SK-N-SH (cell line): ENCODE results near the gene ASIC3. TPM values are rescaled to one million over a fixed set of nuclear protein-coding genes. Genes with fewer than 3 reads are reported as not detected.

Experiments used
- CTCF ChIA-PET: fragments of 300-600, 350-600 bp; formaldehyde crosslinking; extraction: SDS; loops from one replicate; lab custom pipeline; 2021; lab: Yijun Ruan, JAX
- POLR2A ChIA-PET: fragments of 350-600 bp; sonication (Branson Sonifier 250); formaldehyde crosslinking; extraction: SDS; loops from one replicate; lab custom pipeline; 2020; ENCODE audit warnings: antibody characterized with exemption, inconsistent platforms; lab: Yijun Ruan, JAX
- DNase-seq: peaks from one replicate; pipeline ENCODE4 v3.0.0; 2012
- H2AFZ ChIP-seq: fragments of 200-600 bp; sonication (generic); 2 replicates; pipeline ENCODE4 v1.8.1; 2016; ENCODE audit warnings: antibody characterized with exemption, mild to moderate bottlenecking, low read depth
- H3F3A ChIP-seq: fragments of 200-600 bp; sonication (generic); replicated peaks from 2 replicates; pipeline ENCODE3; 2016; ENCODE audit warnings: antibody characterized with exemption, mild to moderate bottlenecking; ENCODE audit not compliant: insufficient read depth
- H3K27ac ChIP-seq, 2 experiments: fragments of 200-500 bp in 1 of 2; fragments of 200-600 bp in 1 of 2; sonication (Bioruptor generic) in 1 of 2; sonication (generic), shearing (Covaris generic) in 1 of 2; 2 replicates each; pipeline versions ENCODE4 v1.5.1 to v1.6.1; 2014 to 2016; ENCODE audit warnings: low read depth in 2 of 2, inconsistent platforms in 1 of 2, low read length in 1 of 2, mild to moderate bottlenecking in 1 of 2, mixed read lengths in 1 of 2
- H3K27me3 ChIP-seq: fragments of 200-600 bp; sonication (generic), shearing (Covaris generic); 2 replicates; pipeline ENCODE4 v1.6.1; 2016; ENCODE audit warnings: mixed run types; ENCODE audit not compliant: insufficient read depth
- H3K36me3 ChIP-seq, 2 experiments: fragments of 200-500 bp in 1 of 2; fragments of 200-600 bp in 1 of 2; sonication (Bioruptor generic) in 1 of 2; sonication (generic) in 1 of 2; replicated peaks in 1 of 2; 2 replicates each; pipeline versions ENCODE3 to v1.5.1; 2014 to 2016; ENCODE audit warnings: low read length in 1 of 2, mild to moderate bottlenecking in 1 of 2; ENCODE audit not compliant: insufficient read depth in 2 of 2, control insufficient read depth in 1 of 2
- H3K4me1 ChIP-seq, 2 experiments: fragments of 200-500 bp in 1 of 2; fragments of 200-600 bp in 1 of 2; sonication (Bioruptor generic) in 1 of 2; sonication (generic), shearing (Covaris generic) in 1 of 2; 2 replicates each; pipeline versions ENCODE4 v1.5.1 to v1.6.1; 2014 to 2016; ENCODE audit warnings: low read depth in 1 of 2, low read length in 1 of 2, mixed run types in 1 of 2; ENCODE audit not compliant: insufficient read depth in 2 of 2, control insufficient read depth in 1 of 2
- H3K4me2 ChIP-seq: fragments of 200-600 bp; sonication (generic), shearing (Covaris generic); 2 replicates; pipeline ENCODE4 v1.6.1; 2017; ENCODE audit warnings: mixed run types
- H3K4me3 ChIP-seq, 2 experiments: fragments of 200-500 bp in 1 of 2; fragments of 200-600 bp in 1 of 2; sonication (Bioruptor generic) in 1 of 2; sonication (generic), shearing (Covaris generic) in 1 of 2; 2 replicates each; pipeline versions ENCODE4 v1.5.1 to v1.8.1; 2014 to 2016; ENCODE audit warnings: low read depth in 2 of 2, inconsistent platforms in 1 of 2, low read length in 1 of 2, mild to moderate bottlenecking in 1 of 2, mixed read lengths in 1 of 2, moderate library complexity in 1 of 2
- H3K79me2 ChIP-seq: fragments of 200-600 bp; sonication (generic); 2 replicates; pipeline ENCODE4 v1.8.1; 2017; ENCODE audit warnings: mild to moderate bottlenecking; ENCODE audit not compliant: insufficient read depth
- H3K9ac ChIP-seq: fragments of 200-600 bp; sonication (generic); 2 replicates; pipeline ENCODE4 v1.6.1; 2017; ENCODE audit warnings: mixed run types
- H3K9me2 ChIP-seq: fragments of 200-600 bp; sonication (generic); 2 replicates; pipeline ENCODE4 v1.6.1; 2017; ENCODE audit warnings: mixed run types
- H3K9me3 ChIP-seq: fragments of 200-600 bp; sonication (generic); 2 replicates; pipeline ENCODE4 v1.6.1; 2017; ENCODE audit warnings: mixed run types, mild to moderate bottlenecking, moderate library complexity
- H4K20me1 ChIP-seq: fragments of 200-600 bp; sonication (generic); 2 replicates; pipeline ENCODE4 v1.6.1; 2017; ENCODE audit warnings: mild to moderate bottlenecking, mixed run types; ENCODE audit not compliant: insufficient read depth
- EP300 ChIP-seq, 2 experiments: IDR thresholded peaks; 2 replicates each; pipeline versions ENCODE4 v1.4.0 to v1.6.1; 2012; ENCODE audit warnings: borderline replicate concordance in 1 of 2, low read depth in 1 of 2, low read length in 1 of 2
- FOSL2 ChIP-seq: IDR thresholded peaks from 2 replicates; pipeline ENCODE4 v1.4.0; 2012; ENCODE audit warnings: low read depth, mild to moderate bottlenecking, moderate library complexity, borderline replicate concordance
- FOXJ3 ChIP-seq: sonication (generic); formaldehyde crosslinking; IDR thresholded peaks from 2 replicates; pipeline ENCODE4 v1.5.1; 2020; ENCODE audit warnings: mild to moderate bottlenecking, missing genetic modification reagents
- FOXM1 ChIP-seq: IDR thresholded peaks from 2 replicates; pipeline ENCODE4 v1.4.0; 2012; ENCODE audit warnings: low read depth, mild to moderate bottlenecking
- GABPA ChIP-seq: IDR thresholded peaks from 2 replicates; pipeline ENCODE4 v1.4.0; 2012; ENCODE audit warnings: low read depth, mild to moderate bottlenecking
- GATA2 ChIP-seq: sonication (generic); formaldehyde crosslinking; IDR thresholded peaks from 2 replicates; pipeline ENCODE4 v1.5.0; 2020; ENCODE audit warnings: mild to moderate bottlenecking, missing genetic modification reagents
- IRF3 ChIP-seq: fragments of 150-350 bp; IDR thresholded peaks from 2 replicates; pipeline ENCODE4 v1.6.1; 2016; ENCODE audit warnings: mild to moderate bottlenecking, low read depth, low read length
- JUND ChIP-seq: IDR thresholded peaks from 2 replicates; pipeline ENCODE4 v1.4.0; 2012
- MAX ChIP-seq: IDR thresholded peaks from 2 replicates; pipeline ENCODE4 v1.4.0; 2012; ENCODE audit warnings: low read depth
- MEF2A ChIP-seq: IDR thresholded peaks from 2 replicates; pipeline ENCODE4 v1.4.0; 2012; ENCODE audit warnings: low read depth, borderline replicate concordance
- MXI1 ChIP-seq: IDR thresholded peaks from 2 replicates; pipeline ENCODE4 v1.6.1; 2012; ENCODE audit warnings: mild to moderate bottlenecking, low read depth, low read length, improper control_type of control experiment
- NRF1 ChIP-seq: IDR thresholded peaks from 2 replicates; pipeline ENCODE4 v1.6.1; 2012; ENCODE audit warnings: low read depth, mild to moderate bottlenecking, low read length
- RFX5 ChIP-seq: IDR thresholded peaks from 2 replicates; pipeline ENCODE4 v1.6.1; 2012; ENCODE audit warnings: mild to moderate bottlenecking, improper control_type of control experiment, low read length
- SMC3 ChIP-seq: IDR thresholded peaks from 2 replicates; pipeline ENCODE4 v1.6.1; 2012; ENCODE audit warnings: low read depth, low read length, improper control_type of control experiment
- TCF12 ChIP-seq: IDR thresholded peaks from 2 replicates; pipeline ENCODE4 v1.4.0; 2012
- TEAD4 ChIP-seq: IDR thresholded peaks from 2 replicates; pipeline ENCODE4 v1.4.0; 2012; ENCODE audit warnings: mild to moderate bottlenecking, borderline replicate concordance; ENCODE audit not compliant: insufficient read depth
- USF2 ChIP-seq: fragments of 150-350 bp; IDR thresholded peaks from 2 replicates; pipeline ENCODE4 v1.6.1; 2017; ENCODE audit warnings: antibody characterized with exemption, low read length, low read depth, borderline replicate concordance
- ZBTB33 ChIP-seq: IDR thresholded peaks from 2 replicates; pipeline ENCODE4 v1.4.0; 2012; ENCODE audit warnings: low read depth, borderline replicate concordance
- WGBS: methylation state at CpG from one replicate; pipeline ENCODE4 v1.1.6; 2017; ENCODE audit warnings: low lambda C conversion rate; 5-methylcytosine and 5-hydroxymethylcytosine counted together
- polyA plus RNA-seq, 3 experiments: library from polyadenylated mRNA; depleted of rRNA; stranded (reverse); fragments of >200 nt; gene quantifications; 2 replicates each; pipeline ENCODE4 v1.2.3, GENCODE V29; 2012

ASIC3 gene
- polyA plus RNA-seq, 1 of the 3 experiments (the other 2 are of a cell fraction): 4.5 TPM

- DNase-seq: no peak
- H3K9ac ChIP-seq: no peak overlapping the region
- H3K4me2 ChIP-seq: no peak overlapping the region
- peaks cover 52 to 68% of the 10 kb centered on the region in 2 experiments for H3K36me3 ChIP-seq
- H3K4me1 ChIP-seq: peaks cover 14 to 22% of the 10 kb centered on the region in 2 experiments; a peak in 3 of 4 replicates
- CTCF ChIA-PET: interaction anchor here (1.3 to 12.2 kb wide), 3 partner anchors 22 to 47 kb away, joined by 3 to 126 read pairs (median 4); no protein-coding TSS in a partner anchor
- no peak overlapping the region for H3K4me3 ChIP-seq
- TF ChIP-seq JUND: no peak
- no peak for TF ChIP-seq USF2
- TF ChIP-seq MAX: no peak
- TF ChIP-seq FOXJ3 (CRISPR knock-in tag): no peak
- POLR2A ChIA-PET: no interaction called here
- H3K27me3 ChIP-seq: no peaks in the 10 kb centered on the region
- H3F3A ChIP-seq: no peaks in the 10 kb centered on the region
- H3K27ac ChIP-seq: no peak overlapping the region
- H2AFZ ChIP-seq: no peak overlapping the region
- peaks cover 70% of the 10 kb centered on the region for H3K79me2 ChIP-seq
- no peaks in the 10 kb centered on the region for H3K9me3 ChIP-seq
- H4K20me1 ChIP-seq: peaks cover 40% of the 10 kb centered on the region
- no peaks in the 10 kb centered on the region for H3K9me2 ChIP-seq
- WGBS: 92% methylated on average over 6 of the region's 6 CpGs
Measured at GRCh38 chr7:151064993-151065392, 16.7 kb downstream of the ASIC3 start.

GRCh38 chr7:151065516-151065915 is 17.2 kb downstream of the ASIC3 start:
- no peaks in the 10 kb centered on the region for H3K9me2 ChIP-seq
- no peak for DNase-seq
- H3K4me3 ChIP-seq: no peak overlapping the region
- H3K9me3 ChIP-seq: no peaks in the 10 kb centered on the region
- H3K27ac ChIP-seq: no peak overlapping the region
- no peak for TF ChIP-seq RFX5
- no peak for TF ChIP-seq GATA2
- TF ChIP-seq GABPA: no peak
- no peak for TF ChIP-seq SMC3
- no peak for TF ChIP-seq MXI1
- TF ChIP-seq NRF1: no peak
- no peak for TF ChIP-seq FOSL2
- no peak for TF ChIP-seq IRF3
- no peak for TF ChIP-seq TEAD4
- TF ChIP-seq USF2: no peak
- no peak for TF ChIP-seq MEF2A
- TF ChIP-seq TCF12: no peak
- no peak for TF ChIP-seq ZBTB33
- TF ChIP-seq FOXM1: no peak
- no peak for TF ChIP-seq EP300 (IDR thresholded peaks at IDR 0.05; ENCODE audit: borderline replicate concordance in 1 of 2, low read depth in 1 of 2, low read length in 1 of 2)
- H3K79me2 ChIP-seq: peaks cover 65% of the 10 kb centered on the region
- no peaks in the 10 kb centered on the region for H3K27me3 ChIP-seq
- peaks cover 14 to 19% of the 10 kb centered on the region in 2 experiments; a peak in 3 of 4 replicates for H3K4me1 ChIP-seq
- H3K9ac ChIP-seq: no peak overlapping the region
- H2AFZ ChIP-seq: no peak overlapping the region
- WGBS: 95% methylated on average over 14 of the region's 14 CpGs
- H4K20me1 ChIP-seq: peaks cover 39% of the 10 kb centered on the region
- H3K36me3 ChIP-seq: peaks cover 52 to 73% of the 10 kb centered on the region in 2 experiments
- H3K4me2 ChIP-seq: no peak overlapping the region
- CTCF ChIA-PET: interaction anchor here (1.0 to 12.2 kb wide), 5 partner anchors 22 to 102 kb away, joined by 3 to 126 read pairs (median 4); no protein-coding TSS in a partner anchor
- POLR2A ChIA-PET: interaction anchor here (0.7 kb wide), 1 partner anchor 21 kb away, joined by 3 read pairs; no protein-coding TSS in a partner anchor
- no peaks in the 10 kb centered on the region for H3F3A ChIP-seq
